Cardiac ventricle fibroblast (primary cell): ENCODE data around the gene OR52N4. TPM values are rescaled to one million over a fixed set of nuclear protein-coding genes. Genes with fewer than 3 reads are reported as not detected.

Experiments
- total RNA-seq: library from RNA; depleted of rRNA; stranded (reverse); fragments of >200 nt; gene quantifications from 2 replicates; pipeline ENCODE4 v1.2.3, GENCODE V29; 2015

Gene OR52N4
- not detected in 2 replicates for total RNA-seq

GRCh38 chr11:5753943-5754342 lies at the start of gene OR52N4:
Gene OR52N4 (plus strand): TSS chr11:5754243. CDS start chr11:5754741, 498 bp downstream.

DNA sequence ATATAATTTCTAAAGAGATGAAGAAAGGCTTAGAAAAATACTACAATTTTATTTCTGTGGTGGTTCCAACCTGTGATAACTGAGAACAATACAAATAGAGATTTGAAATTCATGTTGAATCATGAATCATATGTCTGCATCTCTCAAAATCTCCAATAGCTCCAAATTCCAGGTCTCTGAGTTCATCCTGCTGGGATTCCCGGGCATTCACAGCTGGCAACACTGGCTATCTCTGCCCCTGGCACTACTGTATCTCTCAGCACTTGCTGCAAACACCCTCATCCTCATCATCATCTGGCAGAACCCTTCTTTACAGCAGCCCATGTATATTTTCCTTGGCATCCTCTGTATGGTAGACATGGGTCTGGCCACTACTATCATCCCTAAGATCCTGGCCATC lies 17.6 kb upstream of the OR52N4 start, which contains the start of gene OR56B1:
Gene OR56B1 (plus strand): TSS at position 53 of the 400 bp plus-strand sequence. CDS start 69 bp downstream, at position 122.

GRCh38 chr11:5783255-5783654 lies 29.2 kb downstream of the OR52N4 start, which contains the start of gene OR52N5:
Gene OR52N5 (minus strand): TSS chr11:5783355. CDS start chr11:5778634, 4,721 bp downstream.

GRCh38 chr11:5791165-5791564 lies 37.1 kb downstream of the OR52N4 start, which contains the start of gene OR52N1:
Gene OR52N1 (minus strand): TSS chr11:5791265. CDS start chr11:5788816, 2,449 bp downstream.

Other genes with a start within 250 kb of the OR52N4 start
- 0.24 TPM in 1 of 2 replicates, not detected in the other for gene UBQLN3, start 244.3 kb upstream of the OR52N4 start, total RNA-seq
- not detected in 2 replicates for gene UBQLNL, start 237.5 kb upstream of the OR52N4 start, total RNA-seq
- not detected in 2 replicates for gene OR52H1, start 205.7 kb upstream of the OR52N4 start, total RNA-seq
- gene OR52B6, start 173.4 kb upstream of the OR52N4 start, total RNA-seq, result not detected in 2 replicates
- 1.1 and 5.0 TPM in 2 replicates for gene TRIM6, start 157.6 kb upstream of the OR52N4 start, total RNA-seq
- 6.6 TPM in 2 replicates for gene TRIM34, start 129.2 kb upstream of the OR52N4 start, total RNA-seq
- 19.7 TPM in 2 replicates for gene TRIM5, start 69.2 kb upstream of the OR52N4 start, total RNA-seq
- gene TRIM22, start 64.5 kb upstream of the OR52N4 start, total RNA-seq, result 52.5 and 87.9 TPM in 2 replicates
- not detected in 2 replicates for gene OR56B1, start 17.8 kb upstream of the OR52N4 start, total RNA-seq
- gene OR52N5, start 29.1 kb downstream of the OR52N4 start, total RNA-seq, result not detected in 2 replicates
- not detected in 2 replicates for gene OR52N1, start 37.0 kb downstream of the OR52N4 start, total RNA-seq
- not detected in 2 replicates for gene OR52N2, start 54.7 kb downstream of the OR52N4 start, total RNA-seq
- not detected in 2 replicates for gene OR52E6, start 87.7 kb downstream of the OR52N4 start, total RNA-seq
- not detected in 2 replicates for gene OR52E8, start 103.4 kb downstream of the OR52N4 start, total RNA-seq
- gene OR52E4, start 126.4 kb downstream of the OR52N4 start, total RNA-seq, result not detected in 2 replicates
- not detected in 2 replicates for gene OR52E5, start 139.0 kb downstream of the OR52N4 start, total RNA-seq
- gene OR56A3, start 188.0 kb downstream of the OR52N4 start, total RNA-seq, result not detected in 2 replicates
- not detected in 2 replicates for gene OR56A5, start 214.3 kb downstream of the OR52N4 start, total RNA-seq
- not detected in 2 replicates for gene OR52L1, start 232.7 kb downstream of the OR52N4 start, total RNA-seq